ENCODE data around the gene THYN1. TPM values are rescaled to one million over a fixed set of nuclear protein-coding genes. Genes with fewer than 3 reads are reported as not detected.

The THYN1 gene
- total RNA-seq, 1 donor from 2014 or later: 33.9 TPM

GRCh38 chr11:134236834-134237556, 16.2 kb downstream of the THYN1 start:
- Mint-ChIP-seq H3K9me3 (ENCODE audit: unreplicated experiment) (no peaks in the 10 kb centered on the region), H3K36me3 (ENCODE audit: unreplicated experiment) (peaks cover 24% of the 10 kb centered on the region), H3K27ac (ENCODE audit: unreplicated experiment) (no peak overlapping the region), H3K27me3 (ENCODE audit: unreplicated experiment) (no peaks in the 10 kb centered on the region), H3K4me1 (ENCODE audit: unreplicated experiment) (peaks cover 4% of the 10 kb centered on the region), H3K4me3 (ENCODE audit: unreplicated experiment) (no peak overlapping the region)
- TF ChIP-seq, protein P1, sequence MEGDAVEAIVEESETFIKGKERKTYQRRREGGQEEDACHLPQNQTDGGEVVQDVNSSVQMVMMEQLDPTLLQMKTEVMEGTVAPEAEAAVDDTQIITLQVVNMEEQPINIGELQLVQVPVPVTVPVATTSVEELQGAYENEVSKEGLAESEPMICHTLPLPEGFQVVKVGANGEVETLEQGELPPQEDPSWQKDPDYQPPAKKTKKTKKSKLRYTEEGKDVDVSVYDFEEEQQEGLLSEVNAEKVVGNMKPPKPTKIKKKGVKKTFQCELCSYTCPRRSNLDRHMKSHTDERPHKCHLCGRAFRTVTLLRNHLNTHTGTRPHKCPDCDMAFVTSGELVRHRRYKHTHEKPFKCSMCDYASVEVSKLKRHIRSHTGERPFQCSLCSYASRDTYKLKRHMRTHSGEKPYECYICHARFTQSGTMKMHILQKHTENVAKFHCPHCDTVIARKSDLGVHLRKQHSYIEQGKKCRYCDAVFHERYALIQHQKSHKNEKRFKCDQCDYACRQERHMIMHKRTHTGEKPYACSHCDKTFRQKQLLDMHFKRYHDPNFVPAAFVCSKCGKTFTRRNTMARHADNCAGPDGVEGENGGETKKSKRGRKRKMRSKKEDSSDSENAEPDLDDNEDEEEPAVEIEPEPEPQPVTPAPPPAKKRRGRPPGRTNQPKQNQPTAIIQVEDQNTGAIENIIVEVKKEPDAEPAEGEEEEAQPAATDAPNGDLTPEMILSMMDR (IDR thresholded peaks at IDR 0.05): no peak
- DNase-seq (ENCODE audit: extremely low spot score, unreplicated experiment): no peak

DNA sequence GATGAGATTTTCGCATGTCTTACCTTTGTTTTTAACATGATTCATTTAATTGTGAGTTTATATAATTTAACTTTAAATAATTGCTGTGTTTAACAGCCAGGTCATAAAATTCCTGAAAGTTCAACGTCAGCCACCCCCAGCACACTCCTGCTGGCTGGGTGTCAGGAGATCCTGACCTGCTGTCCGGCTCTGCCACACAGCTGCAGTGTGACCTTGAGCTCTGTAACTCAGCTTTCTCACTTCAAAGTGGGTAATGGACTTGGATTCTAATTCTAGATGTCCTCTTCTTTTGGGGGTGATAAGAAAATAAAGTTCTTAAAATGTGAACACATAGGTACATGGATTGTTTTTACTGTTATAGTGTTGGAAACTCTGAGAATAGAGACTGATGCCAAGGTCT, 17.8 kb downstream of the THYN1 start:
- TF ChIP-seq, protein P1 (IDR thresholded peaks at IDR 0.05): no peak
- Mint-ChIP-seq H3K4me1 (ENCODE audit: unreplicated experiment) (peaks cover 4% of the 10 kb centered on the region), H3K36me3 (ENCODE audit: unreplicated experiment) (peaks cover 24% of the 10 kb centered on the region), H3K9me3 (ENCODE audit: unreplicated experiment) (no peaks in the 10 kb centered on the region), H3K4me3 (ENCODE audit: unreplicated experiment) (no peak overlapping the region), H3K27me3 (ENCODE audit: unreplicated experiment) (no peaks in the 10 kb centered on the region), H3K27ac (ENCODE audit: unreplicated experiment) (no peak overlapping the region)
- DNase-seq (ENCODE audit: extremely low spot score, unreplicated experiment): no peak

GRCh38 chr11:134233729-134234179, 19.4 kb downstream of the THYN1 start:
- Mint-ChIP-seq H3K27ac (ENCODE audit: unreplicated experiment) (no peak overlapping the region), H3K9me3 (ENCODE audit: unreplicated experiment) (no peaks in the 10 kb centered on the region), H3K4me3 (ENCODE audit: unreplicated experiment) (no peak overlapping the region), H3K27me3 (ENCODE audit: unreplicated experiment) (no peaks in the 10 kb centered on the region), H3K36me3 (ENCODE audit: unreplicated experiment) (peaks cover 18% of the 10 kb centered on the region), H3K4me1 (ENCODE audit: unreplicated experiment) (peaks cover 8% of the 10 kb centered on the region)
- no peak for DNase-seq (ENCODE audit: extremely low spot score, unreplicated experiment)
- TF ChIP-seq, protein P1 (IDR thresholded peaks at IDR 0.05): no peak

- peaks cover 14% of the 10 kb centered on the region for H3K4me1 Mint-ChIP-seq (ENCODE audit: unreplicated experiment)
- H3K9me3 Mint-ChIP-seq (ENCODE audit: unreplicated experiment): no peaks in the 10 kb centered on the region
- no peaks in the 10 kb centered on the region for H3K27me3 Mint-ChIP-seq (ENCODE audit: unreplicated experiment)
- DNase-seq (ENCODE audit: extremely low spot score, unreplicated experiment): no peak
- TF ChIP-seq, protein P1 (IDR thresholded peaks at IDR 0.05): no peak
- H3K36me3 Mint-ChIP-seq (ENCODE audit: unreplicated experiment): peaks cover 11% of the 10 kb centered on the region
- H3K4me3 Mint-ChIP-seq (ENCODE audit: unreplicated experiment): no peak overlapping the region
- H3K27ac Mint-ChIP-seq (ENCODE audit: unreplicated experiment): no peak overlapping the region
Observed at GRCh38 chr11:134231958-134232659, 21.0 kb downstream of the THYN1 start.

GRCh38 chr11:134230339-134230738, 22.8 kb downstream of the THYN1 start:
- DNase-seq (ENCODE audit: extremely low spot score, unreplicated experiment): no peak
- Mint-ChIP-seq H3K27me3 (ENCODE audit: unreplicated experiment) (no peaks in the 10 kb centered on the region), H3K4me3 (ENCODE audit: unreplicated experiment) (no peak overlapping the region), H3K36me3 (ENCODE audit: unreplicated experiment) (peaks cover 7% of the 10 kb centered on the region), H3K27ac (ENCODE audit: unreplicated experiment) (no peak overlapping the region), H3K9me3 (ENCODE audit: unreplicated experiment) (no peaks in the 10 kb centered on the region), H3K4me1 (ENCODE audit: unreplicated experiment) (peaks cover 32% of the 10 kb centered on the region)
- TF ChIP-seq, protein P1 (IDR thresholded peaks at IDR 0.05): no peak

All from osteocyte (in vitro differentiated cells).